Subcutaneous abdominal adipose tissue (tissue), 5 donors: Measurements from ENCODE around the gene CENPP.

Source experiments
- H3K27ac ChIP-seq: one replicate; pipeline ENCODE4 v1.7.0; 2013; ENCODE audit warnings: low read depth, mild to moderate bottlenecking, inconsistent platforms, low read length, moderate library complexity
- H3K27me3 ChIP-seq, 5 donors: one replicate each; pipeline ENCODE4 v1.7.0; 2013; ENCODE audit warnings: low read length in 5 of 5, inconsistent platforms in 1 of 5; ENCODE audit not compliant: control insufficient read depth in 5 of 5, insufficient read depth in 4 of 5
- H3K36me3 ChIP-seq, 5 donors: one replicate each; pipeline ENCODE4 v1.7.0; 2013; ENCODE audit warnings: low read length in 5 of 5; ENCODE audit not compliant: control insufficient read depth in 5 of 5, insufficient read depth in 5 of 5
- H3K4me1 ChIP-seq, 5 donors: one replicate each; pipeline ENCODE4 v1.7.0; 2013; ENCODE audit warnings: low read length in 5 of 5, mild to moderate bottlenecking in 3 of 5, moderate library complexity in 1 of 5; ENCODE audit not compliant: control insufficient read depth in 5 of 5, insufficient read depth in 5 of 5
- H3K4me3 ChIP-seq, 5 donors: one replicate each; pipeline ENCODE4 v1.7.0; 2013; ENCODE audit warnings: low read length in 5 of 5, low read depth in 1 of 5
- H3K9ac ChIP-seq, 5 donors: one replicate each; pipeline ENCODE4 v1.7.0; 2013; ENCODE audit warnings: low read length in 5 of 5, mild to moderate bottlenecking in 4 of 5, moderate library complexity in 3 of 5
- H3K9me3 ChIP-seq, 5 donors: one replicate each; pipeline ENCODE4 v1.7.0; 2013; ENCODE audit warnings: low read length in 5 of 5; ENCODE audit not compliant: control insufficient read depth in 5 of 5
- donor health status: healthy.
- donor health status: healthy.
- donor health status: healthy.
- donor health status: healthy.
- donor health status: healthy.

CENPP gene

GRCh38 chr9:92634712-92635605 is 309.2 kb downstream of the CENPP start:
- H3K27me3 ChIP-seq = no peaks in the 10 kb centered on the region
- H3K9ac ChIP-seq = no peak overlapping the region
- H3K4me1 ChIP-seq = peaks cover 0 to 9% (median 9%) of the 10 kb centered on the region in 5 donors
- H3K36me3 ChIP-seq = peaks cover 6 to 83% (median 64%) of the 10 kb centered on the region in 5 donors
- H3K9me3 ChIP-seq = peaks cover 0 to 2% (median 0%) of the 10 kb centered on the region in 5 donors
- H3K27ac ChIP-seq = no peak overlapping the region
- H3K4me3 ChIP-seq = peak overlapping the region in 3 of 5 donors; percentile 20 to 49 (median 35)

GRCh38 chr9:92635760-92636159 is 310.0 kb downstream of the CENPP start:
- Histone ChIP-seq H3K9ac (no peak overlapping the region), H3K36me3 (peaks cover 3 to 90% (median 70%) of the 10 kb centered on the region in 5 donors), H3K27me3 (no peaks in the 10 kb centered on the region), H3K4me3 (no peak overlapping the region), H3K27ac (no peak overlapping the region), H3K4me1 (peaks cover 0 to 9% (median 9%) of the 10 kb centered on the region in 5 donors), H3K9me3 (no peaks in the 10 kb centered on the region)

- no peak overlapping the region for H3K4me3 ChIP-seq
- no peak overlapping the region for H3K9ac ChIP-seq
- H3K27ac ChIP-seq = no peak overlapping the region
- no peaks in the 10 kb centered on the region for H3K27me3 ChIP-seq
- peaks cover 0 to 9% (median 9%) of the 10 kb centered on the region in 5 donors for H3K4me1 ChIP-seq
- H3K9me3 ChIP-seq = no peaks in the 10 kb centered on the region
- peaks cover 3 to 95% (median 75%) of the 10 kb centered on the region in 5 donors for H3K36me3 ChIP-seq
Observed at GRCh38 chr9:92636627-92637026, 310.9 kb downstream of the CENPP start.

- Histone ChIP-seq H3K9ac (no peak overlapping the region), H3K4me1 (peaks cover 0 to 9% (median 9%) of the 10 kb centered on the region in 5 donors), H3K27ac (no peak overlapping the region), H3K36me3 (peaks cover 0 to 96% (median 75%) of the 10 kb centered on the region in 5 donors), H3K27me3 (no peaks in the 10 kb centered on the region), H3K4me3 (no peak overlapping the region), H3K9me3 (no peaks in the 10 kb centered on the region)
Observed at GRCh38 chr9:92637326-92637725, 311.6 kb downstream of the CENPP start.

- Histone ChIP-seq H3K27ac (no peak overlapping the region), H3K4me1 (peaks cover 0 to 9% (median 9%) of the 10 kb centered on the region in 5 donors), H3K27me3 (no peaks in the 10 kb centered on the region), H3K9ac (no peak overlapping the region), H3K4me3 (no peak overlapping the region), H3K36me3 (peaks cover 2 to 96% (median 80%) of the 10 kb centered on the region in 5 donors), H3K9me3 (no peaks in the 10 kb centered on the region)
Observed at GRCh38 chr9:92637886-92638620, 312.3 kb downstream of the CENPP start.

- Histone ChIP-seq H3K27ac (no peak overlapping the region), H3K27me3 (no peaks in the 10 kb centered on the region), H3K36me3 (peaks cover 8 to 97% (median 81%) of the 10 kb centered on the region in 5 donors), H3K9ac (no peak overlapping the region), H3K4me3 (no peak overlapping the region), H3K9me3 (no peaks in the 10 kb centered on the region), H3K4me1 (peaks cover 0 to 9% (median 9%) of the 10 kb centered on the region in 5 donors)
Observed at GRCh38 chr9:92638621-92639101, 312.9 kb downstream of the CENPP start.

- H3K36me3 ChIP-seq = peaks cover 11 to 97% (median 81%) of the 10 kb centered on the region in 5 donors
- no peak overlapping the region for H3K9ac ChIP-seq
- H3K4me1 ChIP-seq = peaks cover 0 to 9% (median 6%) of the 10 kb centered on the region in 5 donors
- H3K4me3 ChIP-seq = no peak overlapping the region
- H3K9me3 ChIP-seq = no peaks in the 10 kb centered on the region
- no peaks in the 10 kb centered on the region for H3K27me3 ChIP-seq
- no peak overlapping the region for H3K27ac ChIP-seq
Observed at GRCh38 chr9:92639124-92639523, 313.4 kb downstream of the CENPP start.

GRCh38 chr9:92639791-92640271 is 314.1 kb downstream of the CENPP start:
- Histone ChIP-seq H3K4me1 (peaks cover 0 to 2% (median 0%) of the 10 kb centered on the region in 5 donors), H3K9ac (no peak overlapping the region), H3K4me3 (no peak overlapping the region), H3K27me3 (no peaks in the 10 kb centered on the region), H3K36me3 (peaks cover 15 to 98% (median 87%) of the 10 kb centered on the region in 5 donors), H3K9me3 (no peaks in the 10 kb centered on the region), H3K27ac (no peak overlapping the region)

- H3K4me3 ChIP-seq = no peak overlapping the region
- H3K27me3 ChIP-seq = no peaks in the 10 kb centered on the region
- no peak overlapping the region for H3K27ac ChIP-seq
- no peak overlapping the region for H3K9ac ChIP-seq
- peaks cover 18 to 99% (median 84%) of the 10 kb centered on the region in 5 donors for H3K36me3 ChIP-seq
- H3K9me3 ChIP-seq = no peaks in the 10 kb centered on the region
- H3K4me1 ChIP-seq = no peaks in the 10 kb centered on the region
Observed at GRCh38 chr9:92640398-92641091, 314.8 kb downstream of the CENPP start.
